Measurements from ENCODE around the gene TTC5.
"Not testable (repeated sequence)": the region's sequence is repeated elsewhere in the genome, so short reads cannot be mapped to it uniquely, and the experiment has no call there.

The TTC5 gene, protein sequence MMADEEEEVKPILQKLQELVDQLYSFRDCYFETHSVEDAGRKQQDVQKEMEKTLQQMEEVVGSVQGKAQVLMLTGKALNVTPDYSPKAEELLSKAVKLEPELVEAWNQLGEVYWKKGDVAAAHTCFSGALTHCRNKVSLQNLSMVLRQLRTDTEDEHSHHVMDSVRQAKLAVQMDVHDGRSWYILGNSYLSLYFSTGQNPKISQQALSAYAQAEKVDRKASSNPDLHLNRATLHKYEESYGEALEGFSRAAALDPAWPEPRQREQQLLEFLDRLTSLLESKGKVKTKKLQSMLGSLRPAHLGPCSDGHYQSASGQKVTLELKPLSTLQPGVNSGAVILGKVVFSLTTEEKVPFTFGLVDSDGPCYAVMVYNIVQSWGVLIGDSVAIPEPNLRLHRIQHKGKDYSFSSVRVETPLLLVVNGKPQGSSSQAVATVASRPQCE

DNA sequence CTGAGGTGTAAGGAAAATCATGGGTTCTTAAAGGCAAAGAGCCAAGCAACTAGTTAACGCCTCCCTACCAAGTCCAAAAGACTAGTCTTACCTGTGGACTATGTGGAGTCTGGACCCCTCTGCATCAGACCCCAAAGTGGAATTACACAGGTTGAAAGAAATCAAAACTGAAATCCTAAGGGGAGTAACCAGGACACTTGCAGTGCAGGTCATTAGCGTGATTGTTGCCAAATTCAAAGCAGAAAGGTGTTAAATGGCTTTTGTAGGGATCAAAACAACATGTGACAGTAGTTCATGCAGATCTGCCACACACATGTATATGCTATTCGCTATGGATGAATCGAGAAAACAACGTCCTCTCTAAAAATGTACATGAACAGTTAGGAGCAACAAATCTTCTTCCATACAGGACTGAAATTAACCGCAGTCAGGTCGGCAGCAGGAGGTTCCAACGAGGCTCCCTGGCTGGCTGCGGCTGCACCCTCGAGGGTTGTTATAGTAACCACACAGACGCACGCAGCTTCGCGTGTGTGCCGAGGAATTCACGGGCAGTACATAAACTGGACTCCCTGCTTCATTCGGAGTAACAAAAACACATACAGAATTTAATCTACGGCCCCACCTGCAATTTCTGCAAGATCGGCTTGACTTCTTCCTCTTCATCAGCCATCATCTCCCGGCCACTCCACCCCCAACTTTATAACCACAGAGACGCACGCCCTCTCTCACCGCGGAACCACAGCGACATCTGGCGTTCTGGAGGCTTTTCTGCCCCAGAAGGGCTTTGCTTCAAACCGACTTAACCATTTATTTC lies at the start of gene TTC5:
Gene TTC5 (minus strand): TSS at position 687 of the 814 bp plus-strand sequence. CDS start 14 bp downstream, at position 673.
- DNase-seq (ENCODE audit: low read depth in 2 of 3, low spot score in 2 of 3): peak; percentile 63 to 90 (median 87)

DNA sequence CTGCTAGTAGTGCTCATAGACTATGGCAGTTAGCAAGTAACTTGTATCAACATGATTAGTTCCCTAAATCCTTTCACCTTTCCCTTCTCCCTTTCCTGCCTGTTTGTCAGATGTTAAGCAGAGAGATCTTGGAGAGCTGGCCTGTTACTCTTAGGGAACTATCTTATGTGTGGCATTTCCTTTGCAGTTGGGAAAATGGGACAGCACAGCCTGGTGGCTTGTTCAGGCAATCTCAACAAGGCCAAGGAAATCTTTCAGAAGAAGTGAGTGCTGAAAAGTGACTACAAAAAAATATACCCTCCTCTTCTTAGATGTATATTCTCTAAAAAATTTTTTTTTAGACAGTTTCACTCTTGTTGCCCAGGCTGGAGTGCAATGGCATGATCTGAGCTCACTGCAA lies 45.1 kb upstream of the TTC5 start:
- DNase-seq (ENCODE audit: low read depth in 2 of 3, low spot score in 2 of 3): no peak

DNA sequence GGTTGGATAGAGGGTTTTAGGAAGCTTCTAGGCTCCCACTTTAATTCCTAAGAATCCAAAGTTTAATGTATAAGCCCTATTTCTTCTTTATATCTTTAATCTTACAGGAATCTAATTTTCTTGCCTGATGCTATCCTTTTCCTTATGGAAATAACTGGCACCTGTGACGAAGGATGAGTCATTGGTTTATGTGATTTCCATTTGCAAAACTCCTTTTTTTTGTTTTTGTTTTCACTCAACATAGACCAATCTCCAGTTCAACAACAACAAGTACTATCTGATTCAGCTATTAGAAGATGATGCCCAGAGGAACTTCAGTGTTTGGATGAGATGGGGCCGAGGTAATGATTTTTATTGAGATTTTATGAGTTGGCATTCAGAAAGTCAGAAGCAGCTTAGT lies 44.5 kb upstream of the TTC5 start:
- DNase-seq (ENCODE audit: low read depth in 2 of 3, low spot score in 2 of 3): no peak

DNA sequence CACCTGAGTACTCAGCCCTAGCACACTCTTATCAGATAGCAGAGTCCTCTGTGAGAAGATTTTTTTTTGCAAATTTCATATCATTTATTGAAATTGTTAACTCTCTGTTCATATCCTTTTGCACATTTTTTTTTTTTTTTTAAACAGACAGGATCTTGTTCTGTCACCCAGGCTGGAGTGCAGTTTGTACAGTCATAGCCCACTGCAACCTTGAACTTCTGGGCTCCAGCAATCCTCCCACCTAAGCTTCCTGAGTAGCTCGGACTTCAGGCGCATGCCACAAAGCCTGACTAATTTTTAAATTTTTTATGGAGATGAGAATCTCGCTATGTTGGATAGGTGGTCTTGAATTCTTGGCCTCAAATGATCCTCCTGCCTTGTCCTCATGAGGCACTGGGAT lies 42.0 kb upstream of the TTC5 start:
- no peak for DNase-seq (ENCODE audit: low read depth in 2 of 3, low spot score in 2 of 3)

DNA sequence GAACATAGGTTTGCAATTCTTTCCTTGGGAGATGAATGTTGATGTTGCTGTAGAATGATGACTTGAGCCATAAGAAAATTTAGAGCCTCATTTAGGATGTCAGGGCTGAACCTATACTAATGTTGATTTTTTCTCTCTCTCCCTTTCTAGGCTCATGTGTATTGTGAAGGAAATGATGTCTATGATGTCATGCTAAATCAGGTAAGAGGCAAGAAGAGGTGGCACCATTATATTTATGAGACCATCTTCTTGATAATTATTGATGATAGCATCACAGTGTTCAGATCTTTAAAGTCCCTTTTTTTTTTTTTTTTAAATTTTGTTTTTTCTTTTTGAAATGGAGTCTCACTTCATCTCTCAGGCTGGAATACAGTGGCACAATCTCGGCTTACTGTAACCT lies 41.0 kb upstream of the TTC5 start:
- no peak for DNase-seq (ENCODE audit: low read depth in 2 of 3, low spot score in 2 of 3)

DNA sequence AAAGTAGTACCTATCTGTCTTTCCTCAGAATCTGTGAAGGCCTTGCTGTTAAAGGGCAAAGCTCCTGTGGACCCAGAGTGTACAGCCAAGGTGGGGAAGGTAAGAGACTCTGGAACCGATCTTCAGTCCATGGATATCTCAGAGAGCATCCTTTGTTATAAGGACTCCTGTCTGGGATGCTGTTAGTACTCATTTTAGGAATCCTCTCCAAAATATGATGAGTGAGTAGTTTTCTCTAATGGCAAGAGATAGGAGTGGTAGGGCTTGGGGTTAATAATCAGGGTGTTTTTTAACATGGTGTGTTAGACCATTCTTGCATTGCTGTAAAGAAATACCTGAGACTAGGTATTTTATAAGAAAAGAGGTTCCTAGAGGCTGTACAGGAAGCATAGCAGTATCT lies 39.6 kb upstream of the TTC5 start:
- DNase-seq (ENCODE audit: low read depth in 2 of 3, low spot score in 2 of 3): no peak

DNA sequence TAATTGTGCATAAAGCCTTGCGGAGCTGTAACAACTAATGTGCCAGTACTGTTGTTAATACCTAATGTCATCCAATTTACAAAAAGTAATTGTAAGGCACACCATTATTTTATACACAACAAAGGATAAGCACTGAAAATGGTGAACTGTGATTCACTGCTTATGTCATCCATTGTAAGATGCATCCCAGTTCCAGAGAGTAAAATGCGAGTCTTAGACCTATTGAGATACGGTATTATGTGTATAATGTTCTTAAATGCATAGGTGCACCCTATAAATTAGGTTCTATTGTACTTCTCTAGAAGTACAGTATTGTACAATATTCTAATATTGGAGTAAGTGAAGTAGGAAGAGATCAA lies 38.1 kb upstream of the TTC5 start:
- DNase-seq (ENCODE audit: low read depth in 2 of 3, low spot score in 2 of 3): no peak

DNA sequence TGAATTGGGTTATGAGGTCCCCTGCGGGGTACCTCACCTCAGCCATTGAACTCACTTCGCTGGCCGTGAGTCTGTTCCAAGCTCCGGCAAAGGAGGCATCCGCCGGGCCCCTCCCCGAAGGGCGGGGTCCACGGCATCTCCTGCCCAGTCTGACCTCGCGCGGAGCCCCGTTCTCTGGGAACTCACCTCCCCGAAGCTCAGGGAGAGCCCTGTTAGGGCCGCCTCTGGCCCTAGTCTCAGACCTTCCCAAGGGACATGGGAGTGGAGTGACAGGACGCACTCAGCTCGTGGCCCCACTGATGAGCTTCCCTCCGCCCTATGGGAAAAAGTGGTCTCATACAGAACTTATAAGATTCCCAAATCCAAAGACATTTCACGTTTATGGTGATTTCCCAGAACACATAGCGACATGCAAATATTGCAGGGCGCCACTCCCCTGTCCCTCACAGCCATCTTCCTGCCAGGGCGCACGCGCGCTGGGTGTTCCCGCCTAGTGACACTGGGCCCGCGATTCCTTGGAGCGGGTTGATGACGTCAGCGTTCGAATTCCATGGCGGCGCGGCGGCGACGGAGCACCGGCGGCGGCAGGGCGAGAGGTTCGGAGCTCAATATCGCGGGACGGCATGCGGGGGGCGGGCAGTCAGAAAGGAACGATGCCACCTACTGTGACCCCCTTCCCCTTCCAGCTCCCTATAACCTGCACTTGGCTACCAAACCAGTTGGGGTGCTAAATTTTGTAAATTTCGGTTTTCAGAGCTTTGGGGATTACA lies 37.5 kb upstream of the TTC5 start, which contains the start of gene PARP2:
Gene PARP2 (plus strand): TSS at position 544 of the 770 bp plus-strand sequence. CDS start 7 bp downstream, at position 551.
- peak; percentile 85 to 95 (median 87) for DNase-seq (ENCODE audit: low read depth in 2 of 3, low spot score in 2 of 3)

DNA sequence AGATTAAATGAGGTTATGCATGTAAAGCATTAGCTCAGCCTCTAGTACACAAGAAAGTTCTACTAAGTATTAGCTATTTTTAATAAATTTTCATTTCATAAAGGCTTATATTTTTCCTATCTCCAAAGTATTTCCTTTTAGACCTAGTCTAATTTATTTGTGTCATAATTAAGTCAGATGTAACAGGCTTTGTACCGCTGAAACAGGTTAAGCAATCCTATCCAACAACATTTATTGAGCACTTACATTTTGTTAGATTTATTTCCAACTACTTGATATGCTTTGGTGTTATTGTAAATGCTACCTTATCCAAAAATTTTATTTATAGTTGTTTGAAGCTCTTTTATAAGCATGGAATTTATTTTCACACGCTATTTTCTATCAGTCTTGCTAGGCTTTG lies 35.9 kb upstream of the TTC5 start:
- no peak for DNase-seq (ENCODE audit: low read depth in 2 of 3, low spot score in 2 of 3)

DNA sequence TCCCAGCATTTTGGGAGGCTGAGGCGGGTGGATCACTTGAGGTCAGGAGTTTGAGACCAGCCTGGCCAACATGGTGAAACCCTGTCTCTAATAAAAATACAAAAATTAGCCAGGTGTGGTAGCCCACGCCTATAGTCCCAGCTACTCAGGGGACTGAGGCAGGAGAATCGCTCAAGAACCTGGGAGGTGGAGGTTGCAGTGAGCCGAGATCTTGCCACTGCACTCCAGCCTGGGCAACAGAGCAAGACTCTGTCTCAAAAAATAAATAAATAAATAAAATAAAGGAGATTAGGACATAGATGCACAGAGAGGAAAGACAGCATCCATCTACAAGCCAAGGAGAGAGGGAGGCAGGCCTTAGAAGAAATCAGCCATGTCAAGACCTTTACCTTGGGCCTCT lies 35.3 kb upstream of the TTC5 start:
- not testable (repeated sequence) for DNase-seq (ENCODE audit: low read depth in 2 of 3, low spot score in 2 of 3)

DNA sequence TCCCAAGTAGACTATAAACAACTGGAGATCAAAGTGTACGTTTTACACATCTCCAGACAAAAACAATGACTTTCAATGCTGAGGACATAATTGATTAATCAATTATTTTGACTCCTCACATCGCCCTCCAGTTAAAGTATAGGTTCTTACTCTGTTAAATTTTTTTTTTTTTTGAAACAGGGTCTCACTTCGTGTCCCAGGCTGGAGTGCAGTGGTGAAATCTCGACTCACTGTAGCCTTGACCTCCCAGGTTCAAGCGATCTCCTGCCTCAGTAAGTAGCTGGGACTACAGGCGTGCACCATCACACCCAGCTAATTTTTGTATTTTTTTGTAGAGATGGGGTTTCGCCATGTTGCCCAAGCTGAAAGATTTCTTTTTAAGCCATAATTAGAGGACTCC lies 28.3 kb upstream of the TTC5 start:
- no peak for DNase-seq (ENCODE audit: low read depth in 2 of 3, low spot score in 2 of 3)

DNA sequence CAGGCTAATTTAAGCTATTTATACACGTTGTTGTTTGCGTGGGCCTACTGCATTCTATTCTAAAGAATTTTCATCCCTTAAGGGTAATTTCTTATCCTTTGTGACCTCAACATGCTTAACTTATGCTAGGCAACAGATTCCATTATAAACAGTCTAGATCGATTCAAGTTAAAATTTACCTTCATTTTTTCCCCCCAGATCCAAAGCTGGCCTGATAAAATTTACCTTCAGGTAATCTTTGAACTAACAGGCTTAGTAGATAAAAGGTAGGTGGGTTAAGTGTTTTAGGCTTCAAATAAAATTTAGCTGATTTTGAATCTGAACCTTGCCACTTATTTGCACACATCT lies 27.7 kb upstream of the TTC5 start:
- DNase-seq (ENCODE audit: low read depth in 2 of 3, low spot score in 2 of 3): no peak

DNA sequence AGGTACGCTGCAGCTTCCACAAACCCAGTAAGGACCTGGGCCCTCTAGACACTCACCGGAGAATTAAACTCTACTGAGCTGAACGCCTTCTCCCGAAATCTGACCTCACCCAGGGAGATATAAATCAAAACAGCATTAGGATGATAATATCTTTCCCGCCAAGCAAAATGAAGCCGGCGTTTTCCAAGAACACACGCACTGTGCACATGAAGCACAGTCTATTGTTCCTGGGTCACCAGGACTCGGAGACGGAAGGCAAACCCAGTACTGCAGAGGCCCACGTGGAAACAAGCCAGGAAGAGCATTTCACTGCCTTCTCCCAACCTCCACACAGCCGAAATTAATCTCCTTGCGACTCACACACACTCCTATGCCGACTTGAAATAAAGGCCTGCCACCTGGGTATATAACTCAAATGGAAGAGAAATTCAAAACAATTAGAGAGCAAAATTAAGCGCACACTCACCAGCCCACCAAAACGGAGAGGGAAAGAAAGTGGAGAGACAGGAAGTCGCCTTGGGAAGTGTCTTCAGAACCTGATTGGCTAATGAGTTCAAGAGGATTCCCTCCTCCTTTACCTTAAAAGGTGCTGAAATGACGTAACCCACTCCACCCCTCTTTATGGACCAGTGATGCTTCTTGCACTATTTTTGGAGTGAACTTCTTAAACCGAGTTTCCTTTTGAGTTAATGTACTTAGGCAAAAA lies 27.2 kb upstream of the TTC5 start, which contains the start of gene CCNB1IP1:
Gene CCNB1IP1 (minus strand): TSS at position 492 of the 706 bp plus-strand sequence. CDS start 16,756 bp downstream, outside the sequence.
- DNase-seq (ENCODE audit: low read depth in 2 of 3, low spot score in 2 of 3): peak in 2 of 3 experiments; percentile 7 to 15

DNA sequence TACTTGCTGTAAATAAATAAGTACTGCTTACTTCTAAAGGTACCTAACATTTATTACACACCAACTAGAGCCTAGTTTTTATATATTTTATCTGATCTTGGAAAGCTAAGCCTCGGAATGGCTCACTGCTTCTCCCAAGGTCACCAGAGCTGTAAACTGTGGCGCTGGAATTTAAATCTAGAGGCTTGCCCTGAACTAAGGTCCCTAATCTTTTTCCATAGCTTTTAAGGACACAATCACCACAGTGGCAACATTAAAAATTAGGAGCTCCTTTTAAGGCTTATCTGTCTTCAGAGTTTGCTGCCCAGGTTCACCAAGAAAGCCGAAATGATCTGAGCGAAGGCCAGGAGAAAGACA lies 26.7 kb upstream of the TTC5 start:
- DNase-seq (ENCODE audit: low read depth in 2 of 3, low spot score in 2 of 3): no peak

DNA sequence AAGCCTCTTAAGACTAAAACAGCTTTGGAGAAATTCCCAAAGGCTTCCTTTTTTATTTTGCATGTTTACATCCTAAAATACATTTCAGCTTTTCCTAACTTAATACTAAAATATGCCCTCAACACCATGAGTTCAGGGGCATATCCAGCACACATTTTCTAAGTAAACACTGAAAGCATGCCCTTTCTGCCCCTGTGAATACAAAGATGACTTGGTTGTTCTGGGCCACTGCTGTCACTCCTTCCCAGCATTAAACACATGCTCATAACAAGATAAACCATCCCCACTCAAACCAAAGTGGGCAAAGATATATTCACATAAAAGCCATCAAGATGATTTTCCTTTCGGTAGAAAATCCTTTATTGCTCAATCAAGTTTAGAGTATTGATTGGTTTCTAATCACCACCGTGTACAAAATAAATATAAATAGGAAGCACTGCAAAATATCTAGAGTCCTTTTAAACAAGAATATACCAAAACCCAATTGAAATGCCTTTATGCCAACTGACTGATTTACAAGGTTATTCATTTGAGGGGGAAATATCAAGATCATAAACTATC lies 25.4 kb upstream of the TTC5 start:
- no peak for DNase-seq (ENCODE audit: low read depth in 2 of 3, low spot score in 2 of 3)

DNA sequence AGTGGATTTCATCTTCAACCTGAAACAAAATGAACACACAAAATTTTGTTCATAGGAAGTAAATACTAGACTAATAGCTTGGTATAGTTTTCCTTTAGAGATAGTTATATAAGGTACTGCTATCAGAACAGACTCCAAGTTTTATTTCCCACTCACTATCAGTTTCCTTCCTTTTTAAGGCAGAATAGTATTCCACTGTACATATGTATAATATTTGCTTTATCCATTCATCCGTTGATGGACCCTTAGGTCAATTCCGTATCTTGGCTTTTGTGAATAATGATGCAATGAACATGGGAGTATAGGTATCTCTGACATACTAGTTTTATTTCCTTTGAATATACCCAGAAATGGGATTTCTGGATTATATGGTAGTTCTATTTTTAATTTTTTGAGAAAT lies 23.6 kb upstream of the TTC5 start:
- no peak for DNase-seq (ENCODE audit: low read depth in 2 of 3, low spot score in 2 of 3)

DNA sequence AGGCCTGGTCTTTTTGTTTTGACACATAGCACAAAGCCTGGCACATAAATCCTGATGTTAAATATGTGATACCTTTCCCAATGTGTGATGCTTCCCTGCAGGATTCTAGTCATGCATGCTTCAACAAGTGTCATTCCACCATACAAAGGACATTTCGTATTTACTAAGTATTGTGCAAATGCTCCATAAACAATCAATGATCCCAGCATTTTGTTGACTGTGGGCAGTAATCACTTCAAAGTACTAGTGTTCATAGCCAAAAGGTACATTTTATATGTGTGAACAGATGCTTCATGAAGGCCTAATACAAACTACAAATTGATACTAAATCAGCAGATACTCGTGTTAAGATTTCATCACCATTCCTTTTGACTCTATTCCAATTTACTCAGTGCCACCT lies 23.0 kb upstream of the TTC5 start:
- no peak for DNase-seq (ENCODE audit: low read depth in 2 of 3, low spot score in 2 of 3)

DNA sequence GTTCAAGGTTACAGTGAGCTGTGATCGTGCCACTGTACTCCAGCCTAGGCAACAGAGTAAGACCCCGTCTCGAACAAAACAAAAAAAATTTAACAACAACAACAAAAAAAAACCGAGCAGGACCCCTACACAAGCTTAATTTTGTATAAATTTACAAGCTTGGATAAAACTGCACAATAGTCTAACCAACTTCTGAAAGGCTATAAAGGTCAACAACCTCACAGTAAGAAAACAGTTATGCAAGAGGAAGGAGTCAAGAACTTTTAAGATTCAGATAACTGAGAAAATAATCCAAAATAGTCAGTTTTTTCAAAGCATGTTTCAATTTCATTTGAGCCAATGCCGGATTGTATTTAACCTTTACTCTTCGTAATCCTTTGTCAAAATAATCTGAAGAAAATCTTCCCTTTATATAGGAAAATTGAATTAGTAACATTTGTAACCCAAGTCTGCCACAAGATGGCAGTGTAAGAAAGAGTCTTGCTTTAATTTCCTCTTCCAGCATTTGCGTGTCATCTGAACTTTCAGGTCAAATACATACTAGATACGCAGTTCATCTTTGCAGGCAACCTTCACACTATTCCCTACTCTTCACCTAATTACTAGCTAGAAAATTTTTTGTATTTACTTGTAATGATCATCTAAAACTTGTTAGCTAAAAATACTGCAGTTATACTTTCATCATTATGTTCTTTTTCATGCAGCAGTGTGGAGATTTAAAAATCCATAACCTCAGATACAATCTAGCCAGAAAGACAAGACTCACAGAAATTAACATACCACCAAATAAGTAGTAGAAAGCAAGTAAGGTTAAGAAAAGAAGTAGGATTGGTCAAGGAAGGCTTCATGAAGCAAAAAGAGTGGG lies 21.5 kb upstream of the TTC5 start:
- no peak for DNase-seq (ENCODE audit: low read depth in 2 of 3, low spot score in 2 of 3)

DNA sequence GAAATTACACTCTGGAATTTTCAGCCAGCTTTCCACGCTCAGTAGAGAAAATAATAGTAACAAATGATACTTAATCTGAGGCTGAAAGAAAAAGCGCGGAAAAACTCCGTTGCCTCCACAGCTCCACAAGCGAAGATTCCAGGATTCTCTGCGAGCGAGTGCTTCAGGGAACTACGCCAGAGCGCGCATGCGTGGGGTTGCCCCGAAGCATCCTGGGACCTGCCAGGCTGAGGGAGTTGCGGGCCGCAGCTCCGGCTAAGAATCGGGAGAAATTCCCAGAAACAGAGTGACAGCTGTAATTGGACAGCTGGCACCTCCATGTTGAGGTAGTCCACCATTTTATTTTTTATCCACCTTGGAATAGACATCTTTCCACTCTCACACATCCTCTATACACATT lies 12.0 kb upstream of the TTC5 start:
- DNase-seq (ENCODE audit: low read depth in 2 of 3, low spot score in 2 of 3): no peak

DNA sequence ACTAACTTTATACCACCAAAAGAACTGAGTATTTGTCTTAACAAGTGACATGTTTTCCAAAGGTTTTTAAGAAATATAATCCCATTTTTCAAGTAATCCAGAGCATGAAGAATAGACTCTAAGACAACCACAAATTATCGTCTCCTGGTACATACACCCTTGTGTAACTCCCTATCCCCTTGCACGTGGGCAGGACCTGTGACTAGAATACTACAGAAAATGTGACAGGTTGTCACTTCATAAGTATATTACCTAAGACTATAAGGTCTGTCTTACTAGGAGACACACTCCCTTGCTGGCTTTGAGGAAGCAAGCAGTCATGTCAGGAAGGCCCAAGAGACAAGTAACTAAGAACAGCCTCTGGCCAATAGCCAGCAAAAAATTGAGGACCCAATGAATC lies 8.3 kb upstream of the TTC5 start:
- DNase-seq (ENCODE audit: low read depth in 2 of 3, low spot score in 2 of 3): no peak

Measured in activated CD8-positive, alpha-beta memory T cell treated with anti-CD3 and anti-CD28 coated beads for 48 hours (primary cell).